Stimulated activated CD8-positive, alpha-beta memory T cell treated with anti-CD3 and anti-CD28 coated beads, Interleukin-7, amount 100 ng/mL, for 48 hours (primary cell): Measurements from ENCODE around the gene LPP.

ENCODE experiments used
- DNase-seq, 2 donors: peaks; one replicate each; pipeline ENCODE4 v3.0.0-alpha.2; 2020; ENCODE audit warnings: low read depth in 1 of 2; ENCODE audit errors: extremely low read depth in 1 of 2

Gene LPP

DNA sequence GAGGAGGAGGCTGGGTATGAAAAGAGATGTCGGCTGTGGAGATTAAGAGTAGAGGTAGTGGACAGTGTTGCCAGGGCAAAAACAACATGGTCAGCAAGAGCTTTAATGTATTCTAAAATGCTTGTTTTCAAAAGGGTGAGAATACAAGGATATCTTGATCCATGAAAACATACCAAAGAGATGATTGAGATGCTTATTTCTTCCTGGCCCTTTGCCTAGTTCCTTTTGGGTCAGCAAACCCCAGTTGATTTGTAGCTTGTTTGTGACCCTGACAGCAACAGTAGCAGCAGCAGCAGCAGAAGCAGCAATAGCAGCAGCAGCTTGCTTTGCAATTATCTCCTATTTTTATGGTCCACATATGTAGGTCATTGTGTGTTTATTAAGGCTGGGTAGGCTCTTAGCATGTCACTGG is 337.3 kb downstream of the LPP start:
- DNase-seq = no peak

DNA sequence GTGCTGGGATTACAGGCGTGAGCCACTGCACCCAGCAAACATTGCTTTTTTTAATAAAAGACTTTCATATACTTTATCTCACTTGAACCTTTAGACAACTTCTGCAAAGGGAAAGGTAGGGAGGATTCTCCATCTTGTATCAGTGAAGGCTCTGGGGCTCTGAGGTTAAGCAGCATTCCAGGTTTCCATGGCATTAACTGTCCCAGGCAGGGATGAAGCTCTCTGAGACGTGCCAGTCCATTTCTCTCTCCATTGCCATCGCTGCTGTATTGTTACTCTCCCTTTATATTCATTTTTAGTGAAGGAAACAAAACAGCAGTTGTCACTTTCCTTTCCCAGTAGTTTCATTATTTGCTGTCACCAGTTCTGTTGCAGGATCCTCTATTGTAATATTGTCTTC is 342.4 kb downstream of the LPP start:
- DNase-seq = no peak

DNA sequence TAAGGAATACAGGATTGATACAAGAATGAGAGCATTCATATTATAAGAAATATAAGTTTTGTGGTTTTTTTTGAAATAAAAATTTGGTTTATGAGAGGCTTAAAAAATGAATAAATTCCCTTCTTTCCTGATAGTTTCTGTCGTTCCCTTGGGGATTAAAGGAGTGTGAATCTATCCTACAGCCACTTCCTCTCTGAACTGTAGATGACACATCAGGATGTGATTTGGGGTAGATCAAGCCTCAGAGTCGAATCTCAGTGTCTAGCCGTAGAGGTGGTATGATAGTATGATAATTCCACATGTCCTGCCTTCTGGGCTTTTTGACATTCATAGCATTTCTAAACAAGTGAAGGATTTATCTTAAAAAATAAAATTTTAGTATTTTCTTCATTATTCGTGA is 343.1 kb downstream of the LPP start:
- no peak for DNase-seq

DNA sequence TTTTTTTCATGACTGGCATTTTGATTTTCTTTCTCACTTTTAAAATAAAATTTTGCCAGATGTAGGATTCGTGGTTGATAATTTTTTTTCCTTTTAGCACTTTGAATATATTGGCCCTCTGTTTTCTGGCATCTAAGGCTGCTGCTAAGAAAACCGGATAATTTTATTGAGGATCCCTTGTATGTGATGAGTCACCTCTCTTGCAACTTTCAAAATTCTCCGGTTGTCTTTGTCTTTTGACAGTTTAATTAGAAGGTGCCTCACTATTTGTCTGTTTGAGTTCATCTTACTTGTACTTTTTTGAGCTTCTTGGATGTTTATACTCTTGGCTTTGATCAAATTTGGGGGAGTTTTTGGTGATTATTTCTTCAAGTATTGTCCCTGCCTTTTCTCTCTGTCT is 349.7 kb downstream of the LPP start:
- DNase-seq = no peak

DNA sequence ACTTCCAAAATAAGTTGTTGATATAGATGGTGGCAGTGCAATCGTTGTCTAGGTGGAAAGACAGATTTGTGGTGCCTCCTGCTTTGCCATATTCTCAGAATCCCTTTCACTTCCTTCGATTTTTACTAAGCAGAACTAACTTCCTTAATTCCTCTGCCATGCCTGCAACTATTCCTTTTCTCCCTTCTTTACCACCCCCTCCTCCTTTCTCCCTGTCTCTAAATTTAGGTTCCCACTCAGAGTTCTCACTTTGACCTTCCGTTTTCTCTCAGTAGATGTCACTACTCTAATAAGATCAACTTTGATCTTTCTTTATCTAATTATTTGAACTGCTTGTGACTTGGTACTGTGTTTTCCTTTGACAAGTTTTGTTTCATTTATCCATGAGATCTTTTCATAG is 351.2 kb downstream of the LPP start:
- DNase-seq = no peak

DNA sequence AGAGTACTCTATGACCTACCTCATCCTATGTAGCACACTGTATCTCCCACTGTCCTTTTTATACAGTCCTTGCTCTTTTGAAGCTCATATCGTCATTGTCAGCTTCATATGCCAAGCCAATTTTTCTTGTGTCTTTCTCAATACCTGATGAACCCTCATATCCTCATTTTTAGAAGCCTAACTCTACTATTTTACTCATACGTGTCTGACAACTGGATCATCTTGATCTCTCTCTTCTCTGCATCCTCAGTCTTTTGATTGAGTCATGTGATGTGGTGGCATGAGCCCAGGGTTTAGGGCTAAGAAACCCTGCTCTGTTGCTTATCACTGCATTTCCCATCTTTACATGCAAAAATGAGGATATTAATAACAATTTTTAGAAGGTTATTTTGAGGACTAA is 352.0 kb downstream of the LPP start:
- DNase-seq = no peak

DNA sequence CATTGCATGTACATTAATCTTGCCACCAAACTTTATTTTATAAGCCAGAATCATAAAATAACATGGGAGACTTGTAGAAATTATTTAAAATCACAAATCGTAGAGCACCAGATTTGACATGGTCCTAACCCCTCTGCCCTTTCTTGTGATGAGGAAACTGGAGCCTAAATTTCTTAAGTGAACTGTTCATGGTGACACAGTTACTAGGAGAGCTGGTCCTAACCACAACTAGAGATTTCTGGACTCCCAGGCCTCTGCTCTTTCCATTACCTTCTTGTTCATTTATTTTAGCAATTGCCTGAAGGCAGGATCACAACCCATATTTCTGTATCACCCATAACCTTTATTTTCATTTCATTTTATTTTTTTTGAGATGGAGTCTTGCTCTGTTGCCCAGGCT is 352.5 kb downstream of the LPP start:
- DNase-seq = no peak

DNA sequence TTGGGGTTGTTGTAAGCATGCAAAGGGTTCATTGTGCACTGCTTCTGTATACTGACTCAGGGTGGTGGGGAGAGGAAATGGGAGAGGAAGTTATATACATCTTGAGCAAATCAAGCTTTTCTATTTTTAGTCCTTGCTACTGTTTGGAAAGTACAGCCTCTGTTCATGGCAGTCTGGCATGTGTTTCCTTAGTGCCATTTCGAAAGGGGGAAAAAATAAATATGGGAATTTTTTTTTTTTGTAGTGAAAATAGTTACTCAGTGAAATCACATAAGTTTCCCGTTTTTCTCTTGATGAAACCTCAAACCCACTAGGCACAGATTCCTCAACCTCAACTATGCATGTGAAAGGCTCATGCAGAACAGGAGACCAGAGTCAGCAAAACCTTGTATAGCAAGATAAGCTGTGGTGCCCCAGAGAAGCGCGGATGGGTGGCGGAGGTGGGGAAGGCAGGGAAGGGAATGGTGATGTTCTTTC is 353.3 kb downstream of the LPP start:
- no peak for DNase-seq

DNA sequence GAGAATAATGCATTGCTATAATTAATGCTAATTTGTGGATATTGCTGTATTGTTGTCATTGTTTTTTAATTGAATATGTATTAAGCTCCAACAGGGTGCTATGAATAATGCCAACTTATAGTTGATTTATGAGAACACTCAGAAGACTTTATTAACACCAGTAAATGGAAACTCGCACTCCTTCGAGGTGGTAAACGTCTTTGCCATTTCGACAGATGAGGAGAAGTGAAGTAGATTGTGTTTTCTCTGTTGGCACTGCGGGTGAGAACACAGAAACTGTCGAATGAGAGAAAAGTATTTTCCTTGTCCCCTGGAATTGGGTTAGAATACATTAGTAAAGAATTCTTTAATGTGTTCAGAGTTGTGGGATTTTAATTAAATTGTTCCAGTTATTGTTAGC is 354.5 kb downstream of the LPP start:
- DNase-seq = no peak

DNA sequence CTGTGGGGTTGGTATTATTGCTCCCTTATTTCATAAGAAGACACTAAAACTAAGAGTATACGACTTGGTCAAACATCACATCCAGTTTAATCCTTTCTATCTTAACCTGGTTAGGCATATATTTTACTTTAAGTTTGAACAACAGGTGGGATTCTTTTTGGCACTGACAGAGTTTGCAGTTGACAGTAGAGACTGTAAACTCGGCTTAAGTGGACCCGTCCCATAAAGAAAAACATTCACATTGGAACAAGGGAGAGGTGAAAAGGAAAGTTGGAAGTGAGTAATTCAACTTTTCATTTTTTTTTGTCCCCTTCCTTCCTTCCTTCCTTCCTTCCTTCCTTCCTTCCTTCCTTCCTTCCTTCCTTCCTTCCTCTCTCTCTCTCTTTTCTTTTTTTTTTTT is 355.4 kb downstream of the LPP start:
- DNase-seq = no peak

DNA sequence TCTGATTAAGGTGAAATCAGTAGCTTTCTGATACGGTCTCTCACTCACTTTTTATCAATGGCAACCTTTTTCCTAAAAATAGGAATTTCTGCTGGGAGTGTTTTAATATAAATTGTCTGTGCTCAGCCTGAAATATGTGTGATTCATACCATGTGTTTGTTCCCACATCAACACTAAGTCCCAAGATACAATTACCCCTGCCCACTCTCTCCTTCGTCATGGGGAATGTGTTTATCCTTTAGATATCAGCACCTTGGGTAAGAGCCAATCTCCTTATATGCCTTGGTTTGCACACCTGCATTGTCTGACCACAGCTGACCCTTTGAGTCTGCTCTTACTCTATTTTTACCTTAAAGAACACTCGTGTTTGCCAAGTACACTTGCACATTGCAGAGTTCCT is 356.4 kb downstream of the LPP start:
- DNase-seq = no peak

DNA sequence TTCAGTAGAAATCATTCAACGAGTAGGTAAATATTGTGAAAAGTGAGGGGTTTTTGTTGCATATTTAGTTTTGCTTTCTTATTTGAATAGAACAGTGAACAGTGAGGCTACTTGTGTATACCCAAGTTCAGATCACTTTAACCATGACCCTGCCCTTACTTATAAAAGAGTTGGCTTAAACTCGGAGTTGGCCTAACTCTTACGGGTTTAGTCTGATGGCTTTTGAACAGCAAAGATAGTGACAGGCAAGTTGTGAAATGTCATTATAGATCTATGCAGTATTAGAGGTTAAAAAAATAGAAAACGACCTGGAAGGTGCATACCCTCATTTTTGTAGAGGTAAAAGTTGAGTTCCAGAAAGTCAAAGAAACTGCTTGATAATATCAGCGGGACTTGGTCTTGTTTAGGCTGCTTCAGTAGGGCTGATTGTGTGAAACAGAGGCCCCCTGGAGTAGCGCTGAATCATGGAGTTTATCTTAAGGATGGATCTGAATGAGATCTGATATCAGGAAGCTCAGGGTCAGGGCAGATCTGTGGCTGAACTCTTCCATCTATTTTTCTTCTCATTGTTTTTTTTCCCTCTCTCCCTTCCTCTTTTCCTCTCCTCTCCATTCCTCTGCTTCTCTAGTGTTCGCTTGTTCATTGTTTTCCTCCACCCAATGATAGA is 359.8 kb downstream of the LPP start:
- DNase-seq = no peak

DNA sequence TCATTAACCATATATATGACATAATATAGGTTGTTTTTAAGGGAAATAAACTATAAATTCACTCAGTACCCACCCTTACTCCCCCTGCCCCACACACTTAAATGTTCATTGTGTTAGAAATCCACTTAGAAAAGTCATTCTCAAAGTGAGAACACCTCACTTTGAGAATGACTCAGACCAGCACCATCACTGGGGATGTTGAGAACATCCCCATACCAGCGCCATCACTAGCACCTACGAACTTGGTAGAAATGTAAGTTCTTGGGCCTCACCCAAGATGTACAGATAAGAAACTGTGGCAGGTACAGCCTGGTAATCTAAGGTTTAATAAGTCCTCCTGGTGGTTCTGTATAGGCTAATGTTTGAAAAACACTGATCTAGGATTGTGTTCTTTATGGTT is 362.6 kb downstream of the LPP start:
- DNase-seq = peak in 1 of 2 donors; percentile 13

DNA sequence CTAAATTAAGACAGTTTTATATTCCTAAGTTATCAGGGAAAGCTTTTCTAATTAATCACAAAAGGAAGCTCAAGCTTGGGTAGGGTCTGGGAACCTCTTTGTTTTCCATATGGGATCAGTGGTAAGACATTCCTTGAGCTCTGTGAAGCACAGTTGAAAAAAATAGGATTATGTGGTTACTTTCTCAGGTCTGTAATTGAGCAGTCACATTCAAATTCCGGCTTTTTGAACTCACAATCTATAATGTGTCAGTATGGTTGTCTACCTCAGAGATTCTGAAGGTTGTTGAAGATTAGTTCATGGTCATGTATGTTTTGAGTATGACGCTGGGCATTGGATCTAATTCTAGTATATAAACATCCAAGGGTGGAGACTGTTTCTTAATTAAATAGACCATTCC is 364.5 kb downstream of the LPP start:
- no peak for DNase-seq

DNA sequence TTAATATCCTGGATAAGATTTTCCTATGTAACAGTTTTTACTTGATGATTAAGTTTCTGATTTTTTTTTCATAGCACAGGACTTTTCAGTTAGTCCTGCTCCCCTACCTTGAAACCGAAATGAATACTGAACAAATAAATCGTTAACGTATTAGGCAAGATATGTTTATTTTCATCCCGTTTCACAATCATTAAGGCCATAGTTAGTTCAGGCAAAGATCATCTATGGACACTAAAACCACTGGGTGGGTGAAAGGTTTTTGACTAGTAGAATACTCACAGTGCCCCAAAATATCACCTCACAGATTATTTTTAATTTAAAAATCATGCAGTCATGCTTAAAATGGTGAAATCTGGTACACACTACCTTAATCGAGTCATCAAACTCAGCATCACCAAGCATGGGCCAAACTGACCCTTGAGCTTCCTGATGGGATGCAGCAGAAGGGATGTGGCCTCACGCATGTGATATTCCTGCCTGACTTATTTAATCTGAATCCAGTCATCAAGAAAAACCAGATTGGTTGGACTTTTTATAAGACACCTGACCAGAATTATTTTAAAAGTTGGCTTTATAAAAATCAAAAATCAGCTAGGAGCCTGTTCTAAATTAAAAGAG is 365.0 kb downstream of the LPP start:
- no peak for DNase-seq

DNA sequence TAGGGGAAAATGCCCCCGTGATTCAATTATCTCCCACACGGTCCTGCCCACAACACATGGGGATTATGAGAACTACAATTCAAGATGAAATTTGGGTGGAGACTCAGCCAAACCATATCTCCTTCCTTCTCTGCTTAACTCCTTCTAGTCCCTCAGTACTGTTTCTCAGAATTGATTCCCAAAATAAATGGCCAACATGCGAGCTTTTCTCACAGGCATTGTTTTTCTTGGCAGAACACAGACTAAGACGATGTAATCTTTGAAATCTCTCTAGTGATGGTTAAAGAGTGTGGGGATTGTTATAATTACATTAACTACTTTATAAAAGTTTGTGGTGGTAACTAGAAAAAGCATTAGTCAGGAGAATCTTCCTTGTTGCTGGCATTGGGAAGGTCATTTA is 366.5 kb downstream of the LPP start:
- DNase-seq = no peak

DNA sequence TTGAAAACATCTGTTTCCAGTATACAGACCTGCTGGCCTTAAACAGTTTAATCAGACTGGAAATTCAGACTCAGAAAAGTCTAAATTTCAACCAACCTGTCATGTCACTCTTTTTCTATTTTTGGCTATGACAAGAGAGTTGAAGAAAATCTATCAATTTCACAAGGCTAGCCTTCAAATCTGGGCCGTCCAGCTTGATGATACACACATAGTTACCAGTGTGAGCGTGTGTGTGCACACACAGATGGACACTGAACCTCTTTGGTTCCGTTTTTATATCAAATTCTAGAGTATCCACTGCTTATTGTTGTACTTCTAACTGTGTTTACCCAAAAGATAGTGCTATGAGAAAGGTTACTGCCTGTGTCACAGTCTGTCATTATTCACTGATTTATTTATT is 368.2 kb downstream of the LPP start:
- DNase-seq = no peak

DNA sequence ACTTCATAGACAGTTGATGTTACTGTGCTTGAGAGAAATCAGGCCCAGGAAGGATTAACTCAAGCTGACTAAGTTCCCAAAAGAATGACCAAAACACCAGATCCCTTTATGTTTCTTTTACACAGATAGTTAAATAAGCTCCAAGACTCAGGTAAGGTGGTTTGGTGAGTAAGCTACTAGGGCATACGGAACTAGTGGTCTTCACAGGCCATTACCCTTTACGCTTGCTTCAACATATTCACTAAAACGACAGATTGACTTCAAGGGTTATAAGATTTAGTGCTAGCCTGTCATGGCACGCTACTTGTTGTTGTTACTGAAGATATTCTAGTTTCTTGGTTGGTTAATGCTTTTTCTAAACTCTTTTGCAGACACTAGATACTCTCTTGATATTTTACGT is 369.3 kb downstream of the LPP start:
- DNase-seq = no peak

DNA sequence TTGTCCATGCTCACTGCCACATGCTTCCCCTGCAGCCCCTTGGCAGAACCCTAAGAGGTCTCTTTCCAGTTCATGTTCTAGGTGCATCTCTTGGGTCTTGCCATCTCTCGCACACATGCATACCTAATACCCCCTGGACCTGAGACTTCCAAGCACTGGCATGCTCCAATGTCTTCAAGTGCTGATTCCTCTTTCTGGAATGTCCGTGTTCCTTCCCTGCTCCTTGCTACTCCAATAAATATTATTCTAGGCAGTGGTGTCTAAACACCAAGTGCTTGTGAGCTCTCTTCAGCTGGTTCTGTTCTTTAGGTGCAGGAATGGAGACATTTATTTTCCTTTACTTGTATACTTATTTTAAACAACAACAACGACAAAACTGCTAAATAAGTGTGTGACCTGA is 370.1 kb downstream of the LPP start:
- no peak for DNase-seq

DNA sequence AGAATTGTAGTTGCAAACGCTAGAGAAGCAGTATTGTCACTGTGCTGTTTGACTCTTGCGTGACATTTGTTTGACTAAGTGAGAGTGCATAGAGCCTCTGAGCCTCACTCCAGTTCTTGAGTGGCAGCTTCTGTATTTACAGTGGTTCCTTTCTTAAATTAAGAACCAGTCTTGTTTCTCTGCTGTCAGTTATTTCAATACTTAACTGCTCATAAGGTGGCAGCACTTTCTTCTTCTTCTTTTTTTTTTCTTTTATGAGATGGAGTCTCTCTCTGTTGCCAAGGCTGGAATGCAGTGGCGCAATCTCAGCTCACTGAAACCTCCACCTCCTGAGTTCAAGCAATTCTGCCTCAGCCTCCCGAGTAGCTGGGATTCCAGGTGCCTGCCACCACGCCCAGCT is 372.1 kb downstream of the LPP start:
- no peak for DNase-seq

DNA sequence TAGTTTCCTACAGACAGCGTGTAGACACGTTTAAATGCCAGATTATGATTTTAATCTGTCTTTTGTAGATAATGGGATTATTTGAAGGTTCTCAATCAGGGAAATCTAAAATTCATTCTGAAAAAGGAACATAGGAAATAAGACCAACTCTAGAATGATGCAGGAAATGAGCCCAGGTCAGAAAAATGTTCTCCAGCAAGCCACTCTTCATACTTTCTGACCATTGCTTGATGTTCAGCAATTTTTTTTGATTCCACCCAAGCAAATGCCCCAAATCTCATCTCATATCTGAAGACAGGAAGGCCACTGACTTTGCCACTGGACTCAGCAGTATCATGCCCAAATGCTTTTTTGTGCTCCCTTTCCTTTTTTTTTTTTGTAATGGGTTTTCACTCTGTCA is 373.4 kb downstream of the LPP start:
- DNase-seq = no peak

DNA sequence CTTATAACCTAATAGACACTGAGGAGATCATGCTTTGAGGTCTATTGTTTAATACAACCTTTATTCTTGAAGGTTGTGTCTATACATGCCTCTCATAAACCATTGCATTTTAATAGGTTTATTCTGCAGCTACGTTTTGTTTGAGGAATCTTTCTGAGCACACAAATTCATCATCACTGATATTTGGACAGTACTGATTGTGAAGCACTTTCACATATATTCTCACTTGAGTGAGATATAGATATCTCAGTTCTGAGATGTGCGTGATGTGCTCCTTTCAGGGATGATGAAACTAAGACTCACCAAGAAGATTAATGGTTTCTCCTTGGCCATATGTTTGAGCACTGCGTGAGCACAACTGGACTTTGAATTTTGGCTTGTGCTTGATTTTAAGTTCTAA is 374.4 kb downstream of the LPP start:
- no peak for DNase-seq

DNA sequence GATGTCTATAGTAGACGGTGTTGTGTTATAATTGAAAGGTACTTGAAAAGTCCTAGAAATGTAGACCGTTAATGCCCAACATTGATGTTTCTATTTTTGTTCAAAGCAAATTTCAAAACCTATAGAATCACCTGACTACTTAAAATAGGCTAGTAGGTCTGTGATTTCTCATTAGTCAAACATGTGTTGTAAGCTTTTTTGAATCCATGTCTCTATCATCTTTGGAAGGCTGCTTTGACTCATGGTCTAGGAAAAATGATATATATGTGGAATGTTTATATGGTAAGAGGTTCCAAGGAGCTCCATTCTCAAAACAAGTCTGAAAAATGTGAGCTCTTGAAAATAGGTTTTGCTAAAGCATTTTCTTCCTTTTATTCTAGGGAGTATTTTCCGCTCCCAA is 375.3 kb downstream of the LPP start:
- no peak for DNase-seq
